Bronchial epithelial cell (primary cell): Measurements from ENCODE around the gene BFSP2. TPM values are rescaled to one million over a fixed set of nuclear protein-coding genes. Genes with fewer than 3 reads are reported as not detected.

ENCODE experiments used
- DNase-seq: peaks from one replicate; pipeline ENCODE4 v3.0.0-alpha.2; 2010; ENCODE audit warnings: low read depth
- FAIRE-seq: peaks from 2 replicates; lab custom pipeline; 2011; peaks lifted over from hg19 to GRCh38; lab: Jason Lieb, UNC
- H3K27me3 ChIP-seq: 2 replicates; pipeline ENCODE4 v1.5.1; 2011; ENCODE audit warnings: low read length; ENCODE audit not compliant: control insufficient read depth, insufficient read depth
- H3K36me3 ChIP-seq: 2 replicates; pipeline ENCODE4 v1.5.1; 2011; ENCODE audit warnings: low read length; ENCODE audit not compliant: control insufficient read depth, insufficient read depth
- H3K4me3 ChIP-seq: 2 replicates; pipeline ENCODE4 v1.5.1; 2011; ENCODE audit warnings: mild to moderate bottlenecking, low read depth, low read length, control low read depth
- total RNA-seq: library from RNA; depleted of rRNA; stranded (reverse); fragments of >200 nt; gene quantifications from 2 replicates; pipeline ENCODE4 v1.2.1, GENCODE V29; 2014
- TF ChIP-seq, protein P1 (sequence below): IDR thresholded peaks from 2 replicates; pipeline ENCODE4 v1.5.1; 2011; ENCODE audit warnings: mild to moderate bottlenecking, moderate library complexity, low read length, control low read depth, inconsistent platforms; ENCODE audit not compliant: insufficient read depth, severe bottlenecking

Gene BFSP2
- total RNA-seq, 1 donor from 2014 or later = not detected

DNA sequence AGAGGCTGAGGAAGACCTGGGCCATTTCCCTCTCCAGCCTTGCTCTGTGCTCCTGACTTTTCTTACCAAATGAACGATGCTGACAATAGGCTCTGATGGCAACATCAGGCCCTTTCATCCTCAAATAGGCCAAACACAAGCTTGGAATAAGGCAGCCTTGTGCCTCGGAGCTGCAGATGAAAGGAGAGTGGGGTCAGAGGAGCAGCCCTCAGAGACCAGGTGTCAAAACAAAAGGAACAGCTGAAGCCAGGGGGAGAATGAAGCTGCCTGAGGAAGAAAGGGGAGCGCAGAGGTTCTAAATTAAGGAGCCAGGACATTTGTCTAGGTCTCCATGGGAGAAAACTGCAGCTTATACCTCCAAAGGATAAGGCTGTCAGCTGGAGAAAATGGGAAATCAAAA is 5.1 kb downstream of the BFSP2 start:
- TF ChIP-seq, protein P1, sequence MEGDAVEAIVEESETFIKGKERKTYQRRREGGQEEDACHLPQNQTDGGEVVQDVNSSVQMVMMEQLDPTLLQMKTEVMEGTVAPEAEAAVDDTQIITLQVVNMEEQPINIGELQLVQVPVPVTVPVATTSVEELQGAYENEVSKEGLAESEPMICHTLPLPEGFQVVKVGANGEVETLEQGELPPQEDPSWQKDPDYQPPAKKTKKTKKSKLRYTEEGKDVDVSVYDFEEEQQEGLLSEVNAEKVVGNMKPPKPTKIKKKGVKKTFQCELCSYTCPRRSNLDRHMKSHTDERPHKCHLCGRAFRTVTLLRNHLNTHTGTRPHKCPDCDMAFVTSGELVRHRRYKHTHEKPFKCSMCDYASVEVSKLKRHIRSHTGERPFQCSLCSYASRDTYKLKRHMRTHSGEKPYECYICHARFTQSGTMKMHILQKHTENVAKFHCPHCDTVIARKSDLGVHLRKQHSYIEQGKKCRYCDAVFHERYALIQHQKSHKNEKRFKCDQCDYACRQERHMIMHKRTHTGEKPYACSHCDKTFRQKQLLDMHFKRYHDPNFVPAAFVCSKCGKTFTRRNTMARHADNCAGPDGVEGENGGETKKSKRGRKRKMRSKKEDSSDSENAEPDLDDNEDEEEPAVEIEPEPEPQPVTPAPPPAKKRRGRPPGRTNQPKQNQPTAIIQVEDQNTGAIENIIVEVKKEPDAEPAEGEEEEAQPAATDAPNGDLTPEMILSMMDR = no peak
- Histone ChIP-seq H3K27me3 (no peaks in the 10 kb centered on the region), H3K36me3 (no peaks in the 10 kb centered on the region), H3K4me3 (no peak overlapping the region)
- FAIRE-seq (no peak), DNase-seq (no peak)

- Histone ChIP-seq H3K36me3 (no peaks in the 10 kb centered on the region), H3K27me3 (no peaks in the 10 kb centered on the region), H3K4me3 (no peak overlapping the region)
- DNase-seq (no peak), FAIRE-seq (no peak)
- TF ChIP-seq, protein P1 = no peak
Measured at GRCh38 chr3:133408366-133408765, 8.5 kb downstream of the BFSP2 start.

- Histone ChIP-seq H3K36me3 (no peaks in the 10 kb centered on the region), H3K27me3 (no peaks in the 10 kb centered on the region), H3K4me3 (no peak overlapping the region)
- FAIRE-seq (no peak), DNase-seq (no peak)
- TF ChIP-seq, protein P1 = no peak
Measured at GRCh38 chr3:133408961-133409360, 9.1 kb downstream of the BFSP2 start.

DNA sequence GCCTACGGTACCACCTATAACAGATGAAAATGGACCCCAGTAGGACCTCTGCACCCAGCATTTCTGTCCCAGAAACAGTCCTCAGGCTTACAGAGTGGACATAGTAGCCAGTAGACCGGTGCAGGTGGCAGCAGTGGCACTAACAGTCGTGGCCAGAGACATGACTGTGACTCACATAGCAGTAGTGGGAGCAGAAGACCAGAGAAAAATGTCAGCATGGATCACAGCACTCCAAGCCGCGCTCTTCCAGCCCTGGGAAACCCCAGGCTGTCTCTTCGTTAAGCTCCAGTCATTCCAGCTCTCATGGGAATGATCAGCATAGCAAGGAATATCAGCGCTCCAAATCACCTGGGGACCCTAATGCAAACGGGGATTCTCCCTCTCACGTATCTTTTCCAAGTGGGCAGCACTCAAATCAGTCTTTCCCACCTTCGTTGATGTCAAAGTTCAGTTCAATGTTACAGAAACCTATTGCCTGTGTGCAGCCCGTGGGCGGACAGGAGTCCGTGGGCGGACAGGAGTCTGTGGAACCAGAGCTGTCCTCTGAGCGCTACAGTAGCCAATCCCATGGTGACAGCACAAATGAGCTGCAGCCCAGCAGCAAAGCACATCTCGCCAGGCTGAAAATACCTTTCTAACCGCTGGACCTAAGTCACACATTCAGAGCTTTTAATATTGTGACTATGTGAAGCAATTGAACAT is 10.5 kb downstream of the BFSP2 start:
- H3K27me3 ChIP-seq = no peaks in the 10 kb centered on the region
- H3K36me3 ChIP-seq = no peaks in the 10 kb centered on the region
- TF ChIP-seq, protein P1 = no peak
- H3K4me3 ChIP-seq = no peak overlapping the region
- FAIRE-seq (no peak), DNase-seq (no peak)

- no peak for DNase-seq
- H3K36me3 ChIP-seq = no peaks in the 10 kb centered on the region
- TF ChIP-seq, protein P1 = no peak
- no peak for FAIRE-seq
- H3K4me3 ChIP-seq = no peak overlapping the region
- no peaks in the 10 kb centered on the region for H3K27me3 ChIP-seq
Measured at GRCh38 chr3:133412183-133413132, 12.6 kb downstream of the BFSP2 start.
